ENCODE data around the gene DNAAF1. TPM values are rescaled to one million over a fixed set of nuclear protein-coding genes. Genes with fewer than 3 reads are reported as not detected.
A peak's percentile ranks its signal among the peaks of the same experiment; 100 is the strongest.

DNAAF1 gene
- total RNA-seq, 2 donors from 2014 or later, result 0.32 to 8.2 TPM

- Histone ChIP-seq H3K27ac (peak overlapping the region; percentile 29 to 44), H3K36me3 (no peaks in the 10 kb centered on the region), H3K4me3 (no peak overlapping the region), H3K27me3 (replicated peaks; ENCODE audit: insufficient read depth) (no peaks in the 10 kb centered on the region), H3K4me1 (replicated peaks) (no peaks in the 10 kb centered on the region), H3K9me3 (no peaks in the 10 kb centered on the region)
- intact Hi-C loops (cut with DNase I), result no loop called here
- WGBS, result 34% methylated on average over 5 of the region's 5 CpGs
- no peak for TF ChIP-seq POLR2A (IDR thresholded peaks at IDR 0.05)
- no peak for TF ChIP-seq CTCF (IDR thresholded peaks at IDR 0.05)
- no peak for TF ChIP-seq POLR2AphosphoS5 (IDR thresholded peaks at IDR 0.05)
- DNase-seq (ENCODE audit: low spot score), result no peak
These were observed 41.4 kb upstream of the DNAAF1 start for GRCh38 chr16:84103678-84104077.

GRCh38 chr16:84104231-84104630 is 40.9 kb upstream of the DNAAF1 start:
- intact Hi-C loops (cut with DNase I), result no loop called here
- DNase-seq (ENCODE audit: low spot score), result no peak
- no peak for TF ChIP-seq POLR2AphosphoS5 (IDR thresholded peaks at IDR 0.05)
- TF ChIP-seq POLR2A (IDR thresholded peaks at IDR 0.05), result no peak
- TF ChIP-seq CTCF (IDR thresholded peaks at IDR 0.05), result no peak
- Histone ChIP-seq H3K9me3 (no peaks in the 10 kb centered on the region), H3K4me1 (replicated peaks) (no peaks in the 10 kb centered on the region), H3K4me3 (no peak overlapping the region), H3K27me3 (replicated peaks; ENCODE audit: insufficient read depth) (no peaks in the 10 kb centered on the region), H3K36me3 (no peaks in the 10 kb centered on the region), H3K27ac (no peak overlapping the region)
- 73% methylated on average over 3 of the region's 3 CpGs for WGBS

GRCh38 chr16:84105301-84105815 is 39.8 kb upstream of the DNAAF1 start:
- intact Hi-C loops (cut with DNase I), result no loop called here
- H3K4me3 ChIP-seq, result no peak overlapping the region
- H3K4me1 ChIP-seq (replicated peaks), result no peaks in the 10 kb centered on the region
- H3K27ac ChIP-seq, result no peak overlapping the region
- H3K36me3 ChIP-seq, result no peaks in the 10 kb centered on the region
- 54% methylated on average over 12 of the region's 12 CpGs for WGBS
- no peaks in the 10 kb centered on the region for H3K27me3 ChIP-seq (replicated peaks; ENCODE audit: insufficient read depth)
- H3K9me3 ChIP-seq, result no peaks in the 10 kb centered on the region
- TF ChIP-seq CTCF (IDR thresholded peaks at IDR 0.05) (no peak), POLR2A (IDR thresholded peaks at IDR 0.05) (no peak), POLR2AphosphoS5 (IDR thresholded peaks at IDR 0.05) (no peak)
- no peak for DNase-seq (ENCODE audit: low spot score)

- Histone ChIP-seq H3K4me3 (no peak overlapping the region), H3K4me1 (replicated peaks) (no peaks in the 10 kb centered on the region), H3K27me3 (replicated peaks; ENCODE audit: insufficient read depth) (no peaks in the 10 kb centered on the region), H3K36me3 (no peaks in the 10 kb centered on the region), H3K27ac (no peak overlapping the region), H3K9me3 (no peaks in the 10 kb centered on the region)
- intact Hi-C loops (cut with DNase I), result no loop called here
- TF ChIP-seq POLR2AphosphoS5 (IDR thresholded peaks at IDR 0.05), result no peak
- no peak for TF ChIP-seq POLR2A (IDR thresholded peaks at IDR 0.05)
- no peak for TF ChIP-seq CTCF (IDR thresholded peaks at IDR 0.05)
- DNase-seq (ENCODE audit: low spot score), result no peak
- WGBS, result 81% methylated on average over 13 of the region's 13 CpGs
These were observed 39.0 kb upstream of the DNAAF1 start for GRCh38 chr16:84105948-84106740.

GRCh38 chr16:84107921-84108320 is 37.2 kb upstream of the DNAAF1 start:
- intact Hi-C loops (cut with DNase I), result no loop called here
- Histone ChIP-seq H3K27me3 (replicated peaks; ENCODE audit: insufficient read depth) (no peaks in the 10 kb centered on the region), H3K27ac (no peak overlapping the region), H3K36me3 (no peaks in the 10 kb centered on the region), H3K4me1 (replicated peaks) (no peaks in the 10 kb centered on the region), H3K9me3 (no peaks in the 10 kb centered on the region), H3K4me3 (no peak overlapping the region)
- TF ChIP-seq CTCF (IDR thresholded peaks at IDR 0.05) (no peak), POLR2AphosphoS5 (IDR thresholded peaks at IDR 0.05) (no peak), POLR2A (IDR thresholded peaks at IDR 0.05) (no peak)
- DNase-seq (ENCODE audit: low spot score), result no peak
- WGBS, result 55% methylated on average over 2 of the region's 2 CpGs
